NCI-H1930 (cell line): ENCODE measurements around the gene DBP.
"Not testable (repeated sequence)": the region's sequence is repeated elsewhere in the genome, so short reads cannot be mapped to it uniquely, and the experiment has no call there.

Experiments used
- DNase-seq, 2 experiments: peaks; one replicate each; lab custom pipeline; 2025; lab: John Stamatoyannopoulos, UW

Gene DBP

DNA sequence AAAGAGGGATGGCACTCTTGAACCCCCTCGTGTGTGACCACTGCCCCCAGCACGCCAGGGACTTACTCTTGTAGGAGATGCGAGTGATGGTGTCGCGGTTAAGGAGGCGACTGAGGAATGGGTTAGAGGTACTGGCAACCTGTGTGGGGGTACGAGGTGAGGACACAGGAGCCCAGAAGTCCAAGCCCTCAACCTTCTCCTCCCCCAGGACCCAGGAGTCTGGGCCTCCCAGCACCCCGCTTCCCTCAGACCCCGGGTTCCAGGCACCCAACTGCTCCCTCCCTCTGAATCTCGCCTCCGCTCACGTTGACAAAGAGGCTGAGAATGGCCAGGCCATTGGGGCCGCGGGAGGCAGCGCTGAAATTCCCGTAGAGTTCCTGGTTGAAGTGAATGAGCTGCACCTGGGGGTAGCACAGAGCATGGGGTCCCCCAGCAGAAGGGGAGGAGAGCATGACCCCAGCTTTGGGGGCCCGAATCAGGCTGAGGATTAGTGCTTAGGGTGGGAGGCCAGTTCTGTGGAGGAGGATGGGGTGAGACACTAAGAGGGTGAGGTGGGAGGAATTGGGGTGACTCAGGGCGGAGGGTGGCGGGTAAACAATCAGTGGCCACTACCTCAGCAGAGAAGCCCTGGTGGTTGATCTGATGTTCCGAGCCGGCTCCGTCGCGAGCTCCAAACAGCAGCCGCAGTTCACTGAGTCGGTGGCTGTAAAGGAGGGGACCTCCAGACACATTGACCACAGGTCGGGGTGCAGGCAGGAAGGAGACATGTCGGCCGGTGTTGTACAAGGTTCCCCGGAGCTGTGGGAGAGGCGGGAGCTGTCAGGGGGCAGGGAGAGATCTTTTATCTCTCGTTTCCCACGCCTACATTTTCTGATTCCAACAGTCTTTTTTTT lies 2.5 kb upstream of the DBP start:
- DNase-seq, result no peak

DNA sequence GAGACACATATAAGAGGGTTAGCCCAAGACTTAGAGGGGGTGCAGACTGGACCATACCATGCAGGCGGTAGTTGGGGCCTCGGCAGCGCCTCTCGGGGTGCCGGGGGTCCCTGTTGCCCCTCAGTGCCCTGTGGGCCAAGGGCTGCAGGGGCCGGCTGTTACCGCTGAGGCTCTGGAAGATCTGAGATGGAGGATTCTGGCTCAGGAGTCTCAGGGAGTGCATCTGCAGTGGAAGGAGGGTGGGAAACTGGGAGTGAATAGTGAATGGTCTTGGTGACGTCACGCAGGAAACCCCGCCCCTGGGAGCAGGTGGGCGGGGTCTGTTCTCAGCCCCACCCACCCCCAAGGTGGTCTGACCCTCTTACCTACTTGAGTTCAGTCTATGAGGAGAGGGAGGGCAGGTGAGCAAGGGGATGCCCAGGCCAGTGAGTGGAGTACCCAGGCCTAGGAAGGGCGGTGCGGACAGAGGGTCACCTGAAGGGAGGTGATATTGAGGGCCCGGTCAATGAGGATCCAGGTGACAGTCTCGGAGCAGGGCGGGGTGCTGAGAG lies 1.7 kb upstream of the DBP start:
- no peak for DNase-seq

DNA sequence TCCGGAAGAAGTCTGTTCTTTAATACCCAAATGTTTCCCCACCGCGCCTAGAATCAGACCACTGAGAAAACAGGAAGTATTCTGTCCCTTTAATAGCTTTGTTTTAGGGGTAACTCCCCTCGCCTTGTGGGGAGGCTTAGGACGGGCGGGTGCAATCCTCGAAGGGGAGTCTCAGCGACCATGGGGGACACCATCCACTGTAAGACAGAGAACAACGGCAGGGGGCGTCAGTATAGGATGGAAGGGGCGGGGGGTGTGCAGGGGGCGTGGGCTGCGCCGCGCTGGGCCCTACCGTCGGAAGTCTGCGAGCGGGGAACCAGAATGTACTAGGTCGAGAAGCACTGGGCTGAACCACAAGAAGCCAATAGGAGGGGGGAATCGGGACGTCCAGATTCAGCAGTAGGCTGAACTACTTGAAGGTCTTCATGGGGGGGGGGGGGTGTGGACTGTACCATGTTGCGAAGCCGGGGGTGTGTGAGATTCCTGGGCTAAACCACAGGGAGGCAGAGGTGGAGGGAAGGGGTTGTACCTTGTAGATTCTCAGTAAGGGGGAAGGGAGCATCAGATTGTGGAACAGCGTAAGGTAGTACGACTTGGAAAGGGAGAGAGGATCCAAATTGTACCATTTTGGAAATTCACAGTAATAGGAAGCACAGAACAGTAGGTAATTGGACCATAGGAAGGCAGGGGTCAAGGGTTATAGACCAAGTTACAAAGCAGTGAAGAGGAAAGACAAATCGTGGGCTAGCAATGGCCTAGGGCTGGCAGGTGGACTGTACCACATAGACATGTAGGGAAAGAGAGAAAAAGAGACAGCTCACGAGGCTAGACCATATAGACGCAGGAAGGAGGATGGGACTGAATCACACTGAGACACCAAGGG lies 1.0 kb upstream of the DBP start:
- peak; percentile 87 to 91 for DNase-seq

DNA sequence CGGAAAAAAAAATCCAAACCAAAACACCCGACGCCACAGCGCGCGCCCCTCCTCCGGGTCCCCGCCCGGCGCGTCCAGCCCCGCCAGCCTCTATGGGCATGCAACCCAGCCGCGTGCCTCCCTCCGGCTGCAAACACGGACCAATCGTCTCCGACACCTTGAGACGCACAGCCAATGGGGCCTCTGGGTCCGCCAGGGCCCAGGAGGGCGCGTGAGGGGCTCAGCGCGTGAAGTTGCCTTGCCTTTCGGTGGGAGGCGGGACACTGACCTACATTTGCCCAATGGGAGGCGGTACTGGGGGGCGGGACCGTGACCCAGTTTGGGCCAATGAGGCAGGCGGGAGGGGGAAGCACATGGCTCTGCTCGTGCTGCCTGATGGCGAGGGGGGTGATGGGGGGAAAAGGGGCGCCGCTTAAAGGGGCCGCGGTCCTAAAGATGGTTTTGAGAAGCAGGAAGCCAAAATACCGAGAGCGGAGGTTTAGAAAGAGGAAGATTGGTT lies 319 bp upstream of the DBP start:
- DNase-seq, result peak; percentile 99 to 100

DNA sequence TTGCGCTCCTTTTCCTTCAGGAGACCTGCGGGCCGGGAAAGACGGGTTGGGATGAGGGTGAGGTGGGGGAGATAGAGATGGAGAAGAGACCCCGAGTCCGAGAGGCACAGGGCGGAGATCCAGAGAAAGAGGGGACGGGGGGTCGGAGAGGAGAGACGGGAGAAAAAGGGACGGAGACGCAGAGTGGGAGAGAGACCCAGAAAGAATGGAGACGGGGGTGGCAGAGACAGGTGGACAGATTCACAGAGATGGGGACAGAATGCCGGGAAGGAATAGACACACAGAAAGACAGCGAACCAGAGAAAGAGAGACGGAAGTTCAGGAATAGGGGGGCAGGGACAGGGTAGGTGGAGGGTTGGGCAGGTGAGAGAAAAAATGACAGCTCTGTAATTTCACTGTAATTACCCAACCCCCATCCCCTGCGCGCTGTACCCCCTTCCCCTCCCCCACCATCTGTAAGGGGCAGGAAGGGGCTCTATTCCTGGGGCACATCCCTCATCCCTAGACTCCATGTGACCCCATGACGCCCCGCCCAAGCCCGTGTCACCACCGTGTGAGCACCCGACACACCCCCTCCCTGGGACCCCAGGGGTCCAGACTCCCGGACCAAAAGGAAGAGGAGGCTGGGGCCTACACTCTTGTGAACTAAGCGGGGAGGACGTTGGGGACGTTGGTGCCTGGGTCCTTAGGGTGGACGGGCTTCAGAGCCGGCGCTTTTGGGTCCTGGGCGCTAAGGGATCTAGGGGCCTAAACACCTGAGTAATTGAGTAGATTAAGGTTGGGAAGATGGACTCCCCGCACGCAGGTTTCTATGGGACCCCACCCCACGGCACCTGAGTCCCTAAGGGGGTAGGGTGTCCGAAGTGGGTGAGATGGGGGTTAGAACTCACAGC lies 967 bp downstream of the DBP start:
- DNase-seq, result no peak

DNA sequence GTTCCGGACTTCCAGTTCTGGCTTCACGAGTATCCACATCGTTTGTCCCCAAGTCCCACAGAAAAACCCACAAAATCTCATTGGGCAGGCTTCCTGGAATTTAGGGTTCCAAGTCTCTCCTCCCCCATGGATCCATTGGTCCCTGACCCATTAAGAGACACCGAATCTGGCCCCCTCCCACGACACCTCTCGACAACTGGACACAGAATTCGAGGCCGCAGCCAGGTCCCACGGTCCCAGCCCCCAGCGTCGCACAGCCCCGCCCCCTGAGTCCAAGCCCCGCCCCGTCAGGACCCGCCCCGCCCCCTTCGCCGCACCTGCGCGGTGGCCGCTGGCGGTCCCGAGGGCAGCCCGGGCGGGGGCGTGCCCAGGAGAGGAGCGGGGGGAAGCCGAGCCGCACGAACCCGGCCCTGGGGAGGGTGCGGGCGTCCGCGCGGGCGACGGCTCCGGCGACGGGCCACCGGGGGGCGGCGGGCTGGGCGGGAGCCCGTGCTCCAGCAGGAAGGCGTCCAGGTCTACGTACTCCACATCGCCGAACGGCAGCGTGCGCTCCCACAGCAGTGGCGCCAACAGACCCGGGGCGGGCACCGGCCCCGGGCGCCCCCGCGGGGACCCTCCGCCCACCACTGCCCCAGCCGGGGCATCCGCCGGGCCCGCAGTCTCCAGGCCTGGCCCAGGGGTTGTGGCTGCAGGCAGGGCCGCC lies 1.8 kb downstream of the DBP start:
- peak; percentile 78 to 85 for DNase-seq

DNA sequence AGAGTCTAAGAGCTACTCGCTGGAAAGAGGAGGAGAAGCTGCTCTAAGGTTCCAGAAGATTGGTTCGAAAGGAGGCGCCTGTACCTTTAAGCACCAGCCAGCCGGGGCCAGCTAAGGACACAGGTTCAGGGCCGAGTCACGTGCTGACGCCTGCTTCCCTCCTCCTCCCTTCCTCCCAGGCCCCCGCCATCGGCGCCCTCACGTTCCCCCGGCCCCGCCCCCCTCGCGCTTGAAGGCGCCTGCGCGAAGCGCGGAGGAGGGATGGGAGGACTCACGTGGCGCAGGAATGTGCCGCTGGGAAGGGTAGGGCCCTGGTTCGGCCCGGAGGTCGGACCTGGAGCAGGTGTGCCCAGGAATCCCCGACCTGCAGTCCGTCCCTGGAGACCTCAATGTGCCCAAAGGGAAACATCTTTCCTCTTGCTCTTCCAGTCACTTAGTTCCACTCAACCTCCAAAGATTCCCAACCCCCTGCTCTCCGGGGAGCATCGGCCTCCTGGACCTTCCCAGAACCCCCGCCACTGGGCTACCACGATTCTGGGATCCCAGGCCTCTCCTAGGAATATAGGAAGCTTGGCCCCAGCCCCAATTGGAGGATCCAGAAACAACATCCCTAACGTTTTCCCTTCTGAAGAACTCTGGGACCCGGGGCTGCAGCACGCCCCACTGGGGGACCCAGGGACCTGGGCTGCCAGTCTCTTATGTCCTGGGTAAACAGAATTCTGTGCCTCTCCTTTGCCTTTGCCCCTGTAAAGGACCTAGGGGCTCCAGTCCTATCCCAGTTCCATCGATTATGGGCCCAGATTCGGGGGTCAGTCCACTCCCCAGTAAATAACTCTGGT lies 2.5 kb downstream of the DBP start:
- DNase-seq, result peak; percentile 95 to 98

DNA sequence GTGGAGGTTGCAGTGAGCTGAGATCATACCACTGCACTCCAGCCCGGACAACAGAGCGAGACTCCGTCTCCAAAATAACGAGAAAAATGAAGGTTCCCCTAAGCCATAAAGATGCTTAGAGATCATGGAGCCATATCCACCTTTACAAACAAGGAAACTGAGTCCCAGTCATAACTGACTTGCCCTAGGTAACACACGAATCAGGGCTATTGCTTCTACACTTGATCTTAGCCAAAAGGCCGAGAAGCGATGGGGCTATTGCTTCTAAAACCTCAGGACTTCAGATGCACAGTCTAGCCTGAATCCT lies 3.2 kb downstream of the DBP start:
- DNase-seq, result no peak

DNA sequence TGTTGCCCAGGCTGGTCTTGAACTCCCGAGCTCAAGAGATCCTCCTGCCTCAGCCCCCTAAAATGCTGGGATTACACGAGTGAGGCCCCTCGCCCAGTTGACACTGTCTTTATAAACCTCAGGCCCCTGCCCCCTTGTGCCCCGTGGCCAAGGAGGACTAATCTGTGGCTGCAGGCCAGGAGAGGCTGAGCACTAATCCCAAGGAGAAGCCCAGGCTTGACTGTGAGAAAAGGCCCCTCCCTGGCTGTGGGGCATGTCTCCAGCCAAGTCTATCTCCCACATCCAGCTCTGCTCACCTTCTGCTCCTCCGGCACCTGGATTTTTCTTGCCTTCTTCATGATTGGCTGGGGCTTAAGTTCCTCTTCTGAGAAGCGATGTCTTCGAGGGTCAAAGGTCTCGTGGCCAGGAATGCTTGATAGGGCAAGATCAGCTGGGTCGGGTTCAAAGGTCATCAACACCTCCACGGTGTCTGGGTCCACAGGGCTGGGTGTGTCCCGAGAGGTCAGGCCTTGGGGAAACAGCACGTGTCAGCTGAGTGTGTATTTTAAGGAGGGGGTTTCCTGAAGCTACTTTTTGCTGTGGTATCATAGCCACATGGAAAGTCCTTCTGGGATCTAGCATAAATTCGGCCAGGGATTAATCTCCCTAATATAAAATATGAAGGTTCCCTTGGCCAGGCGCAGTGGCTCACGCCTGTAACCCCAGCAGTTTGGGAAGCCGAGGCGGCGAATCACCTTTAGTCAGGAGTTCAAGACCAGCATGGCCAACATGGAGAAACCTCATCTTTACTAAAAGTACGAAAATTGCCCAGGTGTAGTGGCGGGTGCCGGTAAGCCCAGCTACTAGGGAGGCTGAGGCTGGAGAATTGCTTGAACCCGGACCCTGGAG lies 3.8 kb downstream of the DBP start:
- no peak for DNase-seq

DNA sequence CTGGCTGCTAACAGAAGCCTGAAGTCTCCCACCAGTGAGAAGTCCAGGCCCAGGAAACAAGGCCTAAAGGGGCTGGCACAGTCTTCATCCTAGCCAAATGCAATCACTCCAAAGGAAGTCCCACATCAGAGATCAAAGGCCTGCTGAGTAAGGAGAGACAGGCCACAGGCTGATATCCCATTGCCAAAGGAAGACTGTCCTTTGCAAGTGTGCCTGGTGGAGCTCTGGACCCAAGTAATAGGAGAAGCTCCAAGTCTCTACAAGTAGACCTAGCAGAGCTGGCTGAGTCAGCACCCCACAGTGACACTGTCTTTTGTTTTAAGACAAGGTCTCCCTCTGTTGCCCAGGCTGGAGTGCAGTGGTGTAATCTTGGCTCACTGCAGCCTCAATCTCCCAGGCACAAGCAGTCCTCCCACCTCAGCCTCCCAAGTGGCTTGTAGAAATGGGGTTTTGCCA lies 4.5 kb downstream of the DBP start:
- no peak for DNase-seq

DNA sequence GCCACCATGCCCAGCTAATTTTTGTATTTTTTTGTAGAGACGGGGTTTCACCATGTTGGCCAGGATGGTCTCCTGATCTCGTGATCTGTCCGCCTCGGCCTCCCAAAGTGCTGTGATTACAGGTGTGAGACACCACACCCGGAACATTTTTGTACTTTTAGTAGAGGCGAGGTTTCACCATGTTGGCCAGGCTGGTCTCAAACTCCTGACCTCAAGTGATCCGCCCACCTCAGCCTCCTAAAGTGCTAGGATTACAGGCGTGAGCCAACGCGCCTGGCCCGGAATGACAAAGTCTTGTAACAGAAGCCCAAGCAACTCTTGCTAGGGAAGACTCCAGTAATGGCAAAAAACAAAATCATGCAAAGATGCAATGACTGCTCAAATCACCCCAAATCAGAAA lies 4.9 kb downstream of the DBP start:
- not testable (repeated sequence) for DNase-seq

DNA sequence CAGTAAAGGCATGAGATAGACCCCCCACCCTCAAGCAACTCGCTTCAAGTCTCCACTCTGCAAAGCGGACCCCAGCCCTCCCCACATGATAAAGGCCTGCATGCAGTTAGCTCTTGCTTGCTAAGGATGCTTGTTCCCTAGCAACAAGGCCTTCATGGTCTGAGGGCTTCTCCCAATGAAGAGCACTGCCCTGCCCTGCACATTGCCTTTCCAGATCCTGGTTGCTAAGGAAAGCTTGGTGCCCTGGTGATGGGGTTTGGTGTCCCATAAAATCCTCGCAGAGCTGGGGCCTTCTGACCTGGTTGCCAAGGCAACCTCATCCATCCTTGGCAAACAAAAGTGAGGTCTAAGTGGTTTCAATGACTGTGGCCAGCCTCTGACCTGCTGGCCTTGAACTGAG lies 6.0 kb downstream of the DBP start:
- DNase-seq, result no peak

DNA sequence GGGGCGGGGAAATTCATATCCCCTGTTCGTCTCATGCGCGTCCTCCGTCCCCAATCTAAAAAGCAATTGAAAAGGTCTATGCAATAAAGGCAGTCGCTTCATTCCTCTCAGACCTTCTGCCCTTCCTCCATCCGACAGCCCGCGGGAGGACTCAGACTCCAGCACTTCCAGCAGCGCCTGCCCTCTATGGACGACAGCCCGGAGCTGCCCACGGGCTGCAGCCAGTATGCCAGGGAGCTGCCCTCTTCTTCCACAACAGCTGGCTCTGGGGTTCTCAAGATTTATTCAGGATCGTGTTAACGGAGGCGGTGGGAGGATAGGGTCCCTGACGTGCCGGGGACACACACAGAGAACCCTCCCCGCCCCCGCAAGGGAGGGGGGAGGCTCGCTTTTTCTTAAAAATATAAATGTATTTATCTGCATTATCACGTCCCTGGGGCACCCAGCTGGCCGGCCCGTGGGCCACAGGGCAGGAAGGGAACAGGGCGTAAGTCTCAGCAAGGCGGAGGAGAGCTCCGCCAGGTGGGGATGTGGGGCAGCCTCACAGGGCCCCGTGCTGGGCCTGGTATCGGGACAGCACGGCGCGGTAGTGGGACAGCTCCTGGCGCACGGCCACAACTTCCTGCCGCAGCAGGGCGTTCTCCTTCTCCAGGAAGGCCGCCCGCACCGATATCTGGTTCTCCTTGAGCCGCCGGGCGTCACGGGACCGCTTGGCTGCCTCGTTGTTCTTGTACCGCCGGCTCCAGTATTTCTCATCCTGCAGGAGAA lies 6.7 kb downstream of the DBP start:
- DNase-seq, result no peak

DNA sequence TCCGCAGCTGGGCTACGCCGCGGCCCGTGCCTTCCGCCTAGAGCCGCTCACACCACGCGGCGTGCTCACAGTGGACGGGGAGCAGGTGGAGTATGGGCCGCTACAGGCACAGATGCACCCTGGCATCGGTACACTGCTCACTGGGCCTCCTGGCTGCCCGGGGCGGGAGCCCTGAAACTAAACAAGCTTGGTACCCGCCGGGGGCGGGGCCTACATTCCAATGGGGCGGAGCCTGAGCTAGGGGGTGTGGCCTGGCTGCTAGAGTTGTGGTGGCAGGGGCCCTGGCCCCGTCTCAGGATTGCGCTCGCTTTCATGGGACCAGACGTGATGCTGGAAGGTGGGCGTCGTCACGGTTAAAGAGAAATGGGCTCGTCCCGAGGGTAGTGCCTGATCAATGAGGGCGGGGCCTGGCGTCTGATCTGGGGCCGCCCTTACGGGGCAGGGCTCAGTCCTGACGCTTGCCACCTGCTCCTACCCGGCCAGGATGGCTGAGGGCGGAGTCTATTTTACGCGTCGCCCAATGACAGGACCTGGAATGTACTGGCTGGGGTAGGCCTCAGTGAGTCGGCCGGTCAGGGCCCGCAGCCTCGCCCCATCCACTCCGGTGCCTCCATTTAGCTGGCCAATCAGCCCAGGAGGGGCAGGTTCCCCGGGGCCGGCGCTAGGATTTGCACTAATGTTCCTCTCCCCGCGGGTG lies 7.4 kb downstream of the DBP start:
- no peak for DNase-seq

DNA sequence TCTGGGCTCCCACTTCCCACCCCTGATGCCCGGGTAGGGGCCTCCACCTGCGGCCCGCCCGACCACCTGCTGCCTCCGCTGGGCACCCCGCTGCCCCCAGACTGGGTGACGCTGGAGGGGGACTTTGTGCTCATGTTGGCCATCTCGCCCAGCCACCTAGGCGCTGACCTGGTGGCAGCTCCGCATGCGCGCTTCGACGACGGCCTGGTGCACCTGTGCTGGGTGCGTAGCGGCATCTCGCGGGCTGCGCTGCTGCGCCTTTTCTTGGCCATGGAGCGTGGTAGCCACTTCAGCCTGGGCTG lies 7.9 kb downstream of the DBP start:
- no peak for DNase-seq

DNA sequence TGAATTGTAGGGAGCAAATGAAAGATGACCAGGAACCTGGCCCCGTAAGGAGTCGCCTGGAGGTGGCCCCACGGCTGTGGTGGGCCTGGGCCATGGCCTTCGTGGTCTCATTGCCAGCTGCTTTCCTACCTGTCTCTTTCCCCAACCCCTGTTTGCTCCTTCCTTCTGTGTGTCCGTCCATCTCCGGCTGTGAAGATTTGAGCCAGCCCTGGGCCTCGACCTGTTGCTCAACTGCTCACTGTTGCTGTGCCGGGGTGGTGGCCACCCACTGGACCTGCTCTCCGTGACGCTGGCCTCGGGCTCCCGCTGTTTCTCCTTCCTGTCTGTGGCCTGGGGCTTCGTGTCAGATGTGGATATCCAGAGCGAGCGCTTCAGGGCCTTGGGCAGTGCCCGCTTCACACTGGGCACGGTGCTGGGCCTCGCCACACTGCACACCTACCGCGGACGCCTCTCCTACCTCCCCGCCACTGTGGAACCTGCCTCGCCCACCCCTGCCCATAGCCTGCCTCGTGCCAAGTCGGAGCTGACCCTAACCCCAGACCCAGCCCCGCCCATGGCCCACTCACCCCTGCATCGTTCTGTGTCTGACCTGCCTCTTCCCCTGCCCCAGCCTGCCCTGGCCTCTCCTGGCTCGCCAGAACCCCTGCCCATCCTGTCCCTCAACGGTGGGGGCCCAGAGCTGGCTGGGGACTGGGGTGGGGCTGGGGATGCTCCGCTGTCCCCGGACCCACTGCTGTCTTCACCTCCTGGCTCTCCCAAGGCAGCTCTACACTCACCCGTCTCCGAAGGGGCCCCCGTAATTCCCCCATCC lies 8.5 kb downstream of the DBP start:
- no peak for DNase-seq

DNA sequence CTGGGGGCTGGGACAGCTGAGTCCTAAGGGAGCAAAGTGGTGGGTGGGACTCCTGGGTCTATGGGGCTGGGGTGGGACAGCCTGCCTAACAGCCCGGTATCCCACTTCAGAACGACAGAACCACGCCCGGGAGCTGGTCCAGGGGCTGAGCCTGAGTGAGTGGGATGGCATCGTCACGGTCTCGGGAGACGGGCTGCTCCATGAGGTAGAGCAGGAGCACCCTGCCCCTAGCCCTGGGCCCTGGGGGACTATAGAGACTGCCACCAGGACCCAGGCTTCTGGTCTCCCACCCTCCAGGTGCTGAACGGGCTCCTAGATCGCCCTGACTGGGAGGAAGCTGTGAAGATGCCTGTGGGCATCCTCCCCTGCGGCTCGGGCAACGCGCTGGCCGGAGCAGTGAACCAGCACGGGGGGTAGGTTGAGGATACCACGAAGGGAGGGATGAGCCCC lies 9.3 kb downstream of the DBP start:
- DNase-seq, result no peak
